Mucosa of stomach (tissue), 1 donor: Measurements from ENCODE around the gene RHBDL3.

Source experiments
- H3K27me3 ChIP-seq: one replicate; pipeline ENCODE4 v1.7.0; 2013; ENCODE audit warnings: mild to moderate bottlenecking, low read length; ENCODE audit not compliant: control insufficient read depth, insufficient read depth
- H3K36me3 ChIP-seq: one replicate; pipeline ENCODE4 v1.7.0; 2013; ENCODE audit warnings: low read length; ENCODE audit not compliant: control insufficient read depth, insufficient read depth
- H3K4me1 ChIP-seq: one replicate; pipeline ENCODE4 v1.7.0; 2013; ENCODE audit warnings: mild to moderate bottlenecking, low read length; ENCODE audit not compliant: control insufficient read depth, insufficient read depth
- H3K4me3 ChIP-seq: one replicate; pipeline ENCODE4 v1.7.0; 2013; ENCODE audit warnings: low read length
- H3K9ac ChIP-seq: one replicate; pipeline ENCODE4 v1.7.0; 2013; ENCODE audit warnings: mild to moderate bottlenecking, low read length, moderate library complexity
- H3K9me3 ChIP-seq: one replicate; pipeline ENCODE4 v1.7.0; 2013; ENCODE audit warnings: mild to moderate bottlenecking, low read length, moderate library complexity; ENCODE audit not compliant: control insufficient read depth
- donor health status: Pancreatic carcinoma.

Gene RHBDL3

DNA sequence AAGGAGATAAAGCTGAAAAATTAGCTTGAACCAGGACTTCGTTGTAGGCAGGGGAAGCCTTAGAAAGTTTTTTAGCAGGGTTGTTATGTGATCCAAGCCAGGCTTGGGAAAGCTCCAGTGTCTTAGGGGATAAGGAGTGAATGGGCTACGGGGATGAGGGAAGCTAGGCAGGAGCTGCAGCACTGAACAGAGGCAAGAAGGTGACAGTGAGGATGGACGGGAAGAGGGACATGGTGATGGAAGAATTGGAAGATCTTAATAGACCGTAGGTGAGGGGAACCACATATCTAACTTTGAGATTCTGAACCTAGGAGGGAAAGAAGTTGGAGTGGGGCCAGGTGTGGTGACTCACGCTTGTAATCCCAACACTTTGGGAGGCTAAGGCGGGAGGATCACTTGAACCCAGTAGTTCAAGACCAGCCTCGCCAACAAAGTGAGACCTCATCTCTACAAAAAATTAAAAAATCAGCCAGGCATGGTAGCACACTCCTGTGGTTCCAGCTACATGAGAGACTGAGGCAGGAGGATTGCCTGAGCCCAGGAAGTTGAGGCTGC is 3.2 kb downstream of the RHBDL3 start:
- H3K9ac ChIP-seq: no peak overlapping the region
- peaks cover 59% of the 10 kb centered on the region for H3K27me3 ChIP-seq
- no peaks in the 10 kb centered on the region for H3K36me3 ChIP-seq
- H3K4me1 ChIP-seq: peaks cover 12% of the 10 kb centered on the region
- H3K4me3 ChIP-seq: no peak overlapping the region
- H3K9me3 ChIP-seq: no peaks in the 10 kb centered on the region

DNA sequence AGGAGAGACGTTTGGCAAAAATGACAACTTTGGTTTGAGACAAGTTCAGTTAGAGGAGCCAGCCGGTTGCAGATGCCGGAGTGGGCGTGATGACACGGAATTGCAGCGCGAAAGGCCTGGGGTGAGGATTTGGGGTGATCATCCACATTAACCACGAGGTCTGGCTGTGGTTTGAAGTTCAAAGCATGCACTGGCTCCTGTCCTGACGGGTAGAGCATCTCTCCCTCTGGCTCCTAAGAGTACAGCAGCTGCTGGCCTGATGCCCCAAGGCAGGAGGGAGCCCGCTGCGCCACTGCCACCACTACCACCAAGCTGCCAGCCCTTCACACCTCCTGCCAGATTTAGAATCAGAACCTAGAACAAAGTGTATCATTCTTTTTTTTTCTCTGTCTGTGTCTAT is 3.7 kb downstream of the RHBDL3 start:
- Histone ChIP-seq H3K9ac (no peak overlapping the region), H3K36me3 (no peaks in the 10 kb centered on the region), H3K4me1 (peaks cover 12% of the 10 kb centered on the region), H3K4me3 (no peak overlapping the region), H3K27me3 (peaks cover 56% of the 10 kb centered on the region), H3K9me3 (no peaks in the 10 kb centered on the region)

GRCh38 chr17:32271844-32272243 is 6.2 kb downstream of the RHBDL3 start:
- H3K9ac ChIP-seq: no peak overlapping the region
- no peaks in the 10 kb centered on the region for H3K36me3 ChIP-seq
- H3K4me3 ChIP-seq: no peak overlapping the region
- no peaks in the 10 kb centered on the region for H3K9me3 ChIP-seq
- peaks cover 4% of the 10 kb centered on the region for H3K4me1 ChIP-seq
- H3K27me3 ChIP-seq: peaks cover 49% of the 10 kb centered on the region

DNA sequence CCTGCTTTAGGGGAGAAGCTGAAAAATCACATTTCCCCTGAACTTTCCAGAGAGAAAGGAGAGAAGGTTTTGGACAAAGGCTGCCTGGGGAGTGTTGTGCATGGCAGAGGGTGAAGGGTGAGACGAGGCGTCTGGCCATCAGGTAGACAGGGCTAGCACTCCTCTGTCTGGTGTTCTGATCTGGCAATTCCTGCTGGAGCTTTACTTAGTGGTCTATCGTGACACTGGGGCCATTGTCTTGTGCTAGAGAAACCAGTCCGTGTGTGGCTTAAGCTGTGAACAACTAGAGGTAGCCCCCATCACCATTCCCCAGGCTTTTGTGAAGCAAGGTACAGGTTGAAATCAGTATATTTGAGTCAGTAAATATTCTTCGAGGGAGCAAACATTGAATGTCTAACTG is 8.5 kb downstream of the RHBDL3 start:
- Histone ChIP-seq H3K27me3 (peaks cover 27% of the 10 kb centered on the region), H3K9me3 (no peaks in the 10 kb centered on the region)

GRCh38 chr17:32274643-32275042 is 9.0 kb downstream of the RHBDL3 start:
- H3K27me3 ChIP-seq: peaks cover 21% of the 10 kb centered on the region
- no peaks in the 10 kb centered on the region for H3K36me3 ChIP-seq
- no peak overlapping the region for H3K9ac ChIP-seq
- no peaks in the 10 kb centered on the region for H3K4me1 ChIP-seq
- no peak overlapping the region for H3K4me3 ChIP-seq
- no peaks in the 10 kb centered on the region for H3K9me3 ChIP-seq

More for the DNA sequence above, 8.5 kb downstream of the RHBDL3 start:
- Histone ChIP-seq H3K9ac (no peak overlapping the region), H3K36me3 (no peaks in the 10 kb centered on the region), H3K4me1 (no peaks in the 10 kb centered on the region), H3K4me3 (no peak overlapping the region)

DNA sequence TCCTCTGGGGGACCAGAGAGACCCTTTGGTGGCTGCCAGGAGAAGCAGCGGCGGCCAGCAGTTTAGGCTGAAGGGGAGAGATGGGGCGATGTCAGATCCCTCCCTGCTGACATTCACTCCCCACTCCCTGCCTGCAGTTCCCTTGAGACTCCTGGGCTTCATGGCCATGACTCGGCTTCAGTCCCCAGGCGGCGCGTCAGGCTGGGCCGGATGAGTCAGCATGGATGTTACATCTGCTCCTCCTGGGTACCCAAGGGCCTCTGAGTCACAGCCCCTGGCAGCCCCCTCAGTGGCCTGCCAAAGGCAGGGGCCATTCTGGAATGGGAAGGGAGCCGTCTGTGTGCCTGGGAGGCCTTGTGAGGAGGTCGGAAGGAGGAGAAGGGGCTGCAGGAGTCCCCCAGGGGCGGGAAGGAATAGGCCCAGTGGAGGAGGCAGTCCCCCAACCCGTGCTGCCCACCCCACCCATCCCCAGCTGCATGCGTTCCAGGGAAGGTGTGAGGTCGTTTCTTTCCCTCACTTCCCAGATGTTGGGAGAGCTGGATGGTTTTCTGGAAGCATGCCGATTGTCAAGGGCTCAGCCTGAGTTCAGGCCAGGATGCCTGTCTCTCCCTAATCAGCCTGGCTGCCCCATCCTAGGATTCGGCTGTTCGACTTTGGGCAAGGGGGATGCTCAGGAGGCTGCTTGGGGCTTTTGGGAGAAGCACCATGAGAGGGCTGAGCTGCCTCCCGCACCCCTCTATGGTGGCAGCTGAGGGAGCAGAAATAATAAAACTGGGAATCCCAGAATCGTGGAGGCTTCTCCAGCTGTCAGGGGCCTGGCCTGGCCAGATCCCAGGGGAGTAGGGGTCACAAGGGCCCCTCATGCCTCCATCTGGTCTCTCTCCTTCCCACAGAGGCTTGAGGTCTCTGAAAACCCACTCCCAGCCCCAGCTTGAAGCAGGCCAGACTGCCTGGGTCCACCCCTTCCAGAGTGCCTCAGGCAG is 9.7 kb downstream of the RHBDL3 start:
- H3K36me3 ChIP-seq: no peaks in the 10 kb centered on the region
- H3K27me3 ChIP-seq: peaks cover 17% of the 10 kb centered on the region
- H3K4me3 ChIP-seq: no peak overlapping the region
- H3K9me3 ChIP-seq: no peaks in the 10 kb centered on the region
- H3K9ac ChIP-seq: no peak overlapping the region
- no peaks in the 10 kb centered on the region for H3K4me1 ChIP-seq

- Histone ChIP-seq H3K9me3 (no peaks in the 10 kb centered on the region), H3K9ac (no peak overlapping the region), H3K4me3 (no peak overlapping the region), H3K4me1 (no peaks in the 10 kb centered on the region), H3K36me3 (no peaks in the 10 kb centered on the region), H3K27me3 (peaks cover 15% of the 10 kb centered on the region)
Observed at GRCh38 chr17:32276171-32276601, 10.6 kb downstream of the RHBDL3 start.

DNA sequence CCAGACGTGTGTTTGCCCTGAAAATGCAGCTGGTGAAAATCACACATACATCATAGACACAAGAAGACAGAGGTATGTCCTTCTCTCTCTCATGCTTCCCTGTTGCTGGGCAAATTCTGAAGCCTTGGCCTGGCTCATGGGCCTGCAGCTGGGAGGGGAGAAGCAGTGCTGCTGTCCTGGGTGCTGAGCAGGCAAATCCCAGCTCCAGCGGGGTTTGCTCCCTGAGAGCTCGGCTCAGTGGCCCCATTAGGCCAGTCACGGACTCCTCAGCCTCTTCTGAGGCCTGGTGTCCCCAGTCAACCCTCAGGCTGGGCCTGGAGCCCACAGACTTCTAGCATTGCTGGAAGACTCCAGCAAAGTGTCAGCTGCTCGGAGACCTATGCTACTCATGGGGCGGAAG is 11.7 kb downstream of the RHBDL3 start:
- no peak overlapping the region for H3K4me3 ChIP-seq
- H3K27me3 ChIP-seq: peaks cover 20% of the 10 kb centered on the region
- no peaks in the 10 kb centered on the region for H3K36me3 ChIP-seq
- H3K9me3 ChIP-seq: no peaks in the 10 kb centered on the region
- no peaks in the 10 kb centered on the region for H3K4me1 ChIP-seq
- H3K9ac ChIP-seq: no peak overlapping the region

GRCh38 chr17:32278815-32279214 is 13.2 kb downstream of the RHBDL3 start:
- H3K9me3 ChIP-seq: no peaks in the 10 kb centered on the region
- H3K36me3 ChIP-seq: no peaks in the 10 kb centered on the region
- no peak overlapping the region for H3K9ac ChIP-seq
- H3K4me1 ChIP-seq: no peaks in the 10 kb centered on the region
- no peak overlapping the region for H3K4me3 ChIP-seq
- peaks cover 17% of the 10 kb centered on the region for H3K27me3 ChIP-seq

GRCh38 chr17:32279891-32280716 is 14.5 kb downstream of the RHBDL3 start:
- peaks cover 8% of the 10 kb centered on the region for H3K27me3 ChIP-seq
- H3K9me3 ChIP-seq: no peaks in the 10 kb centered on the region
- H3K9ac ChIP-seq: no peak overlapping the region
- no peaks in the 10 kb centered on the region for H3K36me3 ChIP-seq
- no peaks in the 10 kb centered on the region for H3K4me1 ChIP-seq
- no peak overlapping the region for H3K4me3 ChIP-seq

DNA sequence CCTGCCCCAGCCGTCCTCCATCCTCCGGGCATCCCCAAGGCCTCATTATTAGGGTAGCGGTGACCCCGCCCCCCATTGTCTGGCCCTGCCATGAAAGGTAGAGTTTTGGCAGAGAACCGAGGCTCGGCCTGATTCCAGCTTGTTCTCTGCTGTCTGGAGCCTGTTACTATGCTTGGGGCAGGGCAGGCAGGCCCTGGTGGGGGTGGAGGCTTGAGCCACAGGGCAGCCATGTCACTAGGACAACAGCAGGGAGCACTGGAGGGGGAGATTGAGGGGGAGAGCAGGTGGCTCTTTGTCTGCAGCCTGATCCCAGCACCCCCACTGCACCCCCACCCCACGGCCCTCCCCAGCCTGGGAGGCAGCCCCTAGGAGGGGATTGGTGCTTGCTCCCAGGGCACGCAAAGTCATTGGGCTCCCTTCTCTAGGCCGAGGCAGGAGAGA is 15.4 kb downstream of the RHBDL3 start:
- H3K9me3 ChIP-seq: no peaks in the 10 kb centered on the region
- no peaks in the 10 kb centered on the region for H3K4me1 ChIP-seq
- H3K36me3 ChIP-seq: no peaks in the 10 kb centered on the region
- no peak overlapping the region for H3K9ac ChIP-seq
- H3K27me3 ChIP-seq: peaks cover 4% of the 10 kb centered on the region
- no peak overlapping the region for H3K4me3 ChIP-seq
